Cardiac septum (tissue), 1 donor: Measurements from ENCODE around the gene EPN1. TPM values are rescaled to one million over a fixed set of nuclear protein-coding genes. Genes with fewer than 3 reads are reported as not detected.

Experiments used
- total RNA-seq: library from RNA; stranded (reverse); fragmentation: NEBNext Ultra II Directional; extraction: Animal tissue kit (Norgen Biotek cat#: 25700); gene quantifications from one replicate; pipeline ENCODE4 v1.2.1, GENCODE V29; 2021
- donor health status: DM: no; HTN: no; CAD: no.

Gene EPN1
- total RNA-seq, 1 donor from 2014 or later, result 193 TPM

Other genes starting within 250 kb of the EPN1 start
- not detected for gene SHISA7, start 231.9 kb upstream of the EPN1 start, total RNA-seq
- gene ISOC2, start 213.6 kb upstream of the EPN1 start, total RNA-seq, result 50.8 TPM
- not detected for gene C19orf85, start 210.5 kb upstream of the EPN1 start, total RNA-seq
- 3.4 TPM for gene ZNF628, start 198.6 kb upstream of the EPN1 start, total RNA-seq
- gene NAT14, start 190.0 kb upstream of the EPN1 start, total RNA-seq, result 6.0 TPM
- gene SSC5D, start 186.8 kb upstream of the EPN1 start, total RNA-seq, result 7.7 TPM
- 2.0 TPM for gene SBK2, start 138.1 kb upstream of the EPN1 start, total RNA-seq
- gene SBK3, start 129.7 kb upstream of the EPN1 start, total RNA-seq, result 6.7 TPM
- 12.2 TPM for gene ZNF579, start 94.4 kb upstream of the EPN1 start, total RNA-seq
- gene FIZ1, start 75.7 kb upstream of the EPN1 start, total RNA-seq, result 19.4 TPM
- 13.7 TPM for gene ZNF524, start 74.9 kb upstream of the EPN1 start, total RNA-seq
- 15.7 TPM for gene ZNF865, start 69.6 kb upstream of the EPN1 start, total RNA-seq
- gene ZNF784, start 50.7 kb upstream of the EPN1 start, total RNA-seq, result 10.9 TPM
- 29.0 TPM for gene ZNF580, start 34.2 kb upstream of the EPN1 start, total RNA-seq
- gene ZNF581, start 31.6 kb upstream of the EPN1 start, total RNA-seq, result 6.5 TPM
- 15.9 TPM for gene CCDC106, start 27.0 kb upstream of the EPN1 start, total RNA-seq
- gene U2AF2, start 20.2 kb upstream of the EPN1 start, total RNA-seq, result 80.4 TPM
- gene NLRP9, start 63.2 kb downstream of the EPN1 start, total RNA-seq, result not detected
- 0.46 TPM for gene RFPL4A, start 83.9 kb downstream of the EPN1 start, total RNA-seq
- 0.57 TPM for gene RFPL4AL1, start 93.9 kb downstream of the EPN1 start, total RNA-seq
- gene NLRP11, start 156.8 kb downstream of the EPN1 start, total RNA-seq, result not detected
- gene NLRP4, start 161.3 kb downstream of the EPN1 start, total RNA-seq, result not detected